Osteocyte (in vitro differentiated cells): Measurements from ENCODE around the gene ZSCAN25. TPM values are rescaled to one million over a fixed set of nuclear protein-coding genes. Genes with fewer than 3 reads are reported as not detected.

Experiments
- DNase-seq: peaks from one replicate; pipeline ENCODE4 v3.0.0; 2021; ENCODE audit warnings: mixed read lengths; ENCODE audit not compliant: unreplicated experiment; ENCODE audit errors: extremely low spot score
- H3K27ac Mint-ChIP-seq: one replicate; pipeline ENCODE4 v1.8.0; 2021; ENCODE audit warnings: mild to moderate bottlenecking, mixed read lengths; ENCODE audit not compliant: unreplicated experiment
- H3K27me3 Mint-ChIP-seq: one replicate; pipeline ENCODE4 v1.8.0; 2021; ENCODE audit warnings: mixed read lengths; ENCODE audit not compliant: unreplicated experiment
- H3K36me3 Mint-ChIP-seq: one replicate; pipeline ENCODE4 v1.8.0; 2021; ENCODE audit warnings: mixed read lengths; ENCODE audit not compliant: unreplicated experiment
- H3K4me1 Mint-ChIP-seq: one replicate; pipeline ENCODE4 v1.8.0; 2021; ENCODE audit warnings: mixed read lengths; ENCODE audit not compliant: unreplicated experiment
- H3K4me3 Mint-ChIP-seq: one replicate; pipeline ENCODE4 v1.8.0; 2021; ENCODE audit warnings: mild to moderate bottlenecking, moderate library complexity, mixed read lengths; ENCODE audit not compliant: unreplicated experiment
- H3K9me3 Mint-ChIP-seq: one replicate; pipeline ENCODE4 v1.8.0; 2021; ENCODE audit warnings: mixed read lengths; ENCODE audit not compliant: unreplicated experiment
- total RNA-seq: library from RNA; stranded (reverse); gene quantifications from 2 replicates; pipeline ENCODE4 v1.2.1, GENCODE V29; 2021
- TF ChIP-seq, protein P1 (sequence below): fragments of 200-600 bp; sonication (generic); IDR thresholded peaks from 2 replicates; pipeline ENCODE4 v1.5.0; 2021; ENCODE audit warnings: antibody characterized with exemption, mild to moderate bottlenecking, moderate library complexity

ZSCAN25 gene
- total RNA-seq, 1 donor from 2014 or later = 20.7 TPM

- Mint-ChIP-seq H3K27ac (no peak overlapping the region), H3K9me3 (no peaks in the 10 kb centered on the region), H3K36me3 (peaks cover 2% of the 10 kb centered on the region), H3K4me1 (no peaks in the 10 kb centered on the region), H3K27me3 (no peaks in the 10 kb centered on the region), H3K4me3 (no peak overlapping the region)
- TF ChIP-seq, protein P1, sequence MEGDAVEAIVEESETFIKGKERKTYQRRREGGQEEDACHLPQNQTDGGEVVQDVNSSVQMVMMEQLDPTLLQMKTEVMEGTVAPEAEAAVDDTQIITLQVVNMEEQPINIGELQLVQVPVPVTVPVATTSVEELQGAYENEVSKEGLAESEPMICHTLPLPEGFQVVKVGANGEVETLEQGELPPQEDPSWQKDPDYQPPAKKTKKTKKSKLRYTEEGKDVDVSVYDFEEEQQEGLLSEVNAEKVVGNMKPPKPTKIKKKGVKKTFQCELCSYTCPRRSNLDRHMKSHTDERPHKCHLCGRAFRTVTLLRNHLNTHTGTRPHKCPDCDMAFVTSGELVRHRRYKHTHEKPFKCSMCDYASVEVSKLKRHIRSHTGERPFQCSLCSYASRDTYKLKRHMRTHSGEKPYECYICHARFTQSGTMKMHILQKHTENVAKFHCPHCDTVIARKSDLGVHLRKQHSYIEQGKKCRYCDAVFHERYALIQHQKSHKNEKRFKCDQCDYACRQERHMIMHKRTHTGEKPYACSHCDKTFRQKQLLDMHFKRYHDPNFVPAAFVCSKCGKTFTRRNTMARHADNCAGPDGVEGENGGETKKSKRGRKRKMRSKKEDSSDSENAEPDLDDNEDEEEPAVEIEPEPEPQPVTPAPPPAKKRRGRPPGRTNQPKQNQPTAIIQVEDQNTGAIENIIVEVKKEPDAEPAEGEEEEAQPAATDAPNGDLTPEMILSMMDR = no peak
- no peak for DNase-seq
Measured at GRCh38 chr7:99672573-99672972, 55.8 kb downstream of the ZSCAN25 start.

DNA sequence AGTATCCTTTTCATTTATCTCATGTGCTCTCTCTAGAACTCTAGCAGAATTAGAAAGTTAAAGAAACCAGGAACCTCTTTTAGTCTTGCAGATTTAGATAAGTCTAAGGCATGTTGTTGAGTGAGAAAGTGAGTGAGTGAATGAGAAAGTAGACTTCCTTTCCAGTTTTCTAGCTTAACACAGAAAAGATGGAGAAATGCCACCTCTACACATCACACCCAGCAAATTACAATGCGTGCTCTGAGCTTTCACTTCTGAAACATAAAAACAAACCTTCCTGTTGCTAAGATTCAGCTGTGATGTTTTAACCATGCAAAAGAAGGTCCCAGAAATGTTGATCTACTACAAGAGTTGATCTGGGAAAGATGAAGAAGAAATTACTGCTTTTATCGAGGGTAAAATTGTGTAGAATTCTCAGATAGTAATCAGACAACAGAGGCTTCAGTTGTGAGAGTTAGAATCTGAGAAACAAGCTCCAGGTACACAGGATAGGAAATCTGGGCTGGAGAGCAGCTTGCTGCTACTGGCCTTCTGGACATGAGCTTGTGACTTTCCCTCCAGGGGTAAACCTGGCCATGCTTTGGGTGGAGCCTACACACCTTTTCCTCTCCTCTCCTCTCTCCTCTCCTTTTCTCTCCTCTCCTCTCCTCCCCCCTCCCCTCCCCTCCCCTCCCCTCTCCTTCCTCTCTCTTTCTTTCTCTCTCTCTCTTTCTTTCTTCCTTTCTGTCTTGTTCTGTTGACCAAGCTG lies 58.4 kb downstream of the ZSCAN25 start:
- no peak overlapping the region for H3K27ac Mint-ChIP-seq

DNA sequence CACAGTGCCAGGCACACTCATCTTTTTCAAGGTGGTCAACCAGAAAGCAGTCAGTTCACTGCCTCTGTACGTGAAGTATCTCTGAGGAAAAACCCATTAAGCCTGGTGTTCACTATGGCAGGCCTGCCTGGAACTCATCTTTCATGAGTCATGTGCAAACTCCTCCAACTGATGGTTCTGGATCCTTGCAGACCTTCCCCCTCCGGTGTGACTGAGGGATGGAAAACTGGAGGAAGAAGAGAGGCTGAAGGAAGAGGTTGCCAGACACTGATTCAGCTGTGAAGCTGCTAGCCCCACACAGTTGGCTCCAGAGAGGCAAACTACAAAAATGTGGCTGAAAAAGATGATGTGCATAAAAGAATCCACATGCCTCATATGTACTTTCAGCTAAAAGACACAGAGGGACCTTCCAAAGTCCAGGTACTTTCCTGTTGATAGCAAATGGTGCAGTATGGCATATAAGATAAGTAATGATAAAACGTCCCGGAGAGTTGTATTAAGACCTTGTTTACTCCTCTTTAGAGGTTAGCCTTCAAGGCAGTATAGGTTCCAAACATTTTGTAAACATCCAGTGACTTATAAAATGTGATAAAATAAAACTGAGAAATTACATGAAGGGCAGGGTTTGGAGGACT lies 60.4 kb downstream of the ZSCAN25 start:
- Mint-ChIP-seq H3K4me1 (no peaks in the 10 kb centered on the region), H3K9me3 (peaks cover 9% of the 10 kb centered on the region), H3K27me3 (no peaks in the 10 kb centered on the region), H3K4me3 (no peak overlapping the region), H3K27ac (no peak overlapping the region), H3K36me3 (peaks cover 1% of the 10 kb centered on the region)
- TF ChIP-seq, protein P1 = no peak
- no peak for DNase-seq

More for the DNA sequence above, 58.4 kb downstream of the ZSCAN25 start:
- H3K36me3 Mint-ChIP-seq = peaks cover 2% of the 10 kb centered on the region
- no peaks in the 10 kb centered on the region for H3K4me1 Mint-ChIP-seq
- DNase-seq = no peak
- H3K27me3 Mint-ChIP-seq = no peaks in the 10 kb centered on the region
- no peaks in the 10 kb centered on the region for H3K9me3 Mint-ChIP-seq
- TF ChIP-seq, protein P1 = no peak
- H3K4me3 Mint-ChIP-seq = no peak overlapping the region

DNA sequence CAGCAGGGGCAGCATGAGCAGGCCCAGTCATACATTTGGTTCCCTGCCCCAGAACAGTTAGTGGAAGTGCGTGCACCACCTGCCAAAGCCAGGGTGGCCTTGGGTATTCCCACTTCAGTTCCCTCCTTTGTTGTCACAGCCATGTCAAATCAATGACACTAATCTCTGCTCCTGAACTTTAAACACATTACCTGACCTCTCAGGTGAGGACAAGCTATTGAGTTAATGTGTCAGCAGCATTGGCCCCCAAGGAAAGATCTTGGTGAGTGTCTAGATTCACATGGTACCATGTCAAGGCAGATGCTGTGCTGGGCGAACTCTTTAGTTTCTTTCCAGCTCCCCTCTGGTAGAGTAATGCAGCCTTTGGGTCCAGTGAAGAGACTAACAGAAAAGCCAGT lies 60.9 kb downstream of the ZSCAN25 start:
- TF ChIP-seq, protein P1 = no peak
- Mint-ChIP-seq H3K4me3 (no peak overlapping the region), H3K9me3 (peaks cover 14% of the 10 kb centered on the region), H3K4me1 (no peaks in the 10 kb centered on the region), H3K36me3 (peaks cover 3% of the 10 kb centered on the region), H3K27me3 (no peaks in the 10 kb centered on the region), H3K27ac (no peak overlapping the region)
- DNase-seq = no peak

- no peaks in the 10 kb centered on the region for H3K4me1 Mint-ChIP-seq
- H3K27ac Mint-ChIP-seq = no peak overlapping the region
- no peak overlapping the region for H3K4me3 Mint-ChIP-seq
- H3K36me3 Mint-ChIP-seq = peaks cover 3% of the 10 kb centered on the region
- no peak for DNase-seq
- TF ChIP-seq, protein P1 = no peak
- peaks cover 23% of the 10 kb centered on the region for H3K9me3 Mint-ChIP-seq
- H3K27me3 Mint-ChIP-seq = no peaks in the 10 kb centered on the region
Measured at GRCh38 chr7:99679032-99679399, 62.3 kb downstream of the ZSCAN25 start.
